ENCODE measurements around the gene FUT4.

DNA sequence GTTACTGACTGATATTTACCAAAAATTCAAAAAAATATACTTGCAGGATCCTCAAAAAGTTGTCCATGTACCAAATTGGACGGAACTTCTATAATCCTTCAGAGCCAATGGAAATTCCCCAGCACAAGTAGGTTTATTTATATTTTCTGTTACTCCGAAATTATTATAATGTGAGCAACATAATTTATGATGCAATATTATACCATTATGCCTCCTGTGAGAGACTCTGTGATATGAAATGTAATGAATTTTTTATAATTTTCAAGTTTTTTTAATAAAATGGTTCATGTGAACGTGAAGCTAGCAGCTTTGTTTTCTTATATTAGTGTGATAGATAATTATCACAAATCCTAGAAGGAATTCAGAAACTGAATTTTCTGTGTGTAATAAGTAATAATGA is 41.7 kb downstream of the FUT4 start:
- TF ChIP-seq RAD21 (conservative IDR thresholded peaks at IDR 0.05) (no peak), POLR2AphosphoS5 (IDR thresholded peaks at IDR 0.05) (no peak), EZH2 (IDR thresholded peaks at IDR 0.05; ENCODE audit: borderline replicate concordance, insufficient read depth, low read length, poor library complexity, severe bottlenecking) (no peak)
